ENCODE measurements around the gene UQCRQ. TPM values are rescaled to one million over a fixed set of nuclear protein-coding genes. Genes with fewer than 3 reads are reported as not detected.
"Not testable (repeated sequence)": the region's sequence is repeated elsewhere in the genome, so short reads cannot be mapped to it uniquely, and the experiment has no call there.

Gene UQCRQ
- total RNA-seq, 2 experiments from 2014 or later: 299 to 537 TPM

GRCh38 chr5:132850066-132850465 lies 16.4 kb upstream of the UQCRQ start:
- H3K9me3 Mint-ChIP-seq (ENCODE audit: low read depth): no peaks in the 10 kb centered on the region
- H3K4me3 Mint-ChIP-seq: no peak overlapping the region
- ChIA-PET POLR2A (no interaction called here), CTCF (interaction anchor here (1.0 to 1.4 kb wide), 3 partner anchors 12 to 29 kb away, joined by 3 to 4 read pairs (median 3); no protein-coding TSS in a partner anchor)
- intact Hi-C loops (cut with DNase I, micrococcal nuclease): no loop called here
- no peak overlapping the region for H3K27ac Mint-ChIP-seq
- no peaks in the 10 kb centered on the region for H3K4me1 Mint-ChIP-seq
- ATAC-seq: no peak
- DNase-seq: no peak
- peaks cover 2% of the 10 kb centered on the region for H3K27me3 Mint-ChIP-seq
- H3K36me3 Mint-ChIP-seq (ENCODE audit: low read depth): no peaks in the 10 kb centered on the region

GRCh38 chr5:132853323-132853722 lies 13.1 kb upstream of the UQCRQ start:
- no peaks in the 10 kb centered on the region for H3K9me3 Mint-ChIP-seq (ENCODE audit: low read depth)
- H3K4me3 Mint-ChIP-seq: no peak overlapping the region
- H3K27me3 Mint-ChIP-seq: peaks cover 4% of the 10 kb centered on the region
- ChIA-PET CTCF (interaction anchor here (0.9 to 1.6 kb wide), 4 partner anchors 9 to 33 kb away, joined by 3 to 6 read pairs (median 4); no protein-coding TSS in a partner anchor), POLR2A (no interaction called here)
- H3K36me3 Mint-ChIP-seq (ENCODE audit: low read depth): no peaks in the 10 kb centered on the region
- no peak overlapping the region for H3K27ac Mint-ChIP-seq
- ATAC-seq (no peak), DNase-seq (no peak)
- intact Hi-C loops (cut with DNase I, micrococcal nuclease): no loop called here
- no peaks in the 10 kb centered on the region for H3K4me1 Mint-ChIP-seq

- ChIA-PET CTCF (interaction anchor here (0.7 to 1.6 kb wide), 6 partner anchors 9 to 509 kb away, joined by 3 to 6 read pairs (median 4); no protein-coding TSS in a partner anchor), POLR2A (no interaction called here)
- no peaks in the 10 kb centered on the region for H3K36me3 Mint-ChIP-seq (ENCODE audit: low read depth)
- H3K27ac Mint-ChIP-seq: no peak overlapping the region
- no peaks in the 10 kb centered on the region for H3K9me3 Mint-ChIP-seq (ENCODE audit: low read depth)
- H3K4me3 Mint-ChIP-seq: no peak overlapping the region
- H3K4me1 Mint-ChIP-seq: no peaks in the 10 kb centered on the region
- peaks cover 4% of the 10 kb centered on the region for H3K27me3 Mint-ChIP-seq
- intact Hi-C loops (cut with DNase I, micrococcal nuclease): no loop called here
- ATAC-seq: no peak
- DNase-seq: no peak
Measured at GRCh38 chr5:132853790-132854189, 12.7 kb upstream of the UQCRQ start.

GRCh38 chr5:132854301-132854700 lies 12.1 kb upstream of the UQCRQ start:
- ChIA-PET CTCF (interaction anchor here (0.7 to 1.6 kb wide), 7 partner anchors 8 to 510 kb away, joined by 3 to 6 read pairs (median 3); no protein-coding TSS in a partner anchor), POLR2A (no interaction called here)
- Mint-ChIP-seq H3K9me3 (ENCODE audit: low read depth) (no peaks in the 10 kb centered on the region), H3K27me3 (peaks cover 4% of the 10 kb centered on the region), H3K27ac (no peak overlapping the region), H3K4me1 (no peaks in the 10 kb centered on the region), H3K4me3 (no peak overlapping the region), H3K36me3 (ENCODE audit: low read depth) (no peaks in the 10 kb centered on the region)
- DNase-seq (no peak), ATAC-seq (no peak)
- intact Hi-C loops (cut with DNase I, micrococcal nuclease): no loop called here

- POLR2A ChIA-PET; H3K27ac Mint-ChIP-seq; H3K27me3 Mint-ChIP-seq; H3K9me3 Mint-ChIP-seq (ENCODE audit: low read depth); H3K36me3 Mint-ChIP-seq (ENCODE audit: low read depth); H3K4me1 Mint-ChIP-seq; intact Hi-C loops (cut with DNase I, micrococcal nuclease); H3K4me3 Mint-ChIP-seq; ATAC-seq; DNase-seq: not testable (repeated sequence)
- CTCF ChIA-PET: interaction anchor here (0.6 to 1.6 kb wide), 5 partner anchors 9 to 354 kb away, joined by 3 to 6 read pairs (median 3); no protein-coding TSS in a partner anchor
Measured at GRCh38 chr5:132854992-132855391, 11.4 kb upstream of the UQCRQ start.

- ChIA-PET POLR2A (no interaction called here), CTCF (no interaction called here)
- no peak for ATAC-seq
- Mint-ChIP-seq H3K4me1 (peaks cover 2% of the 10 kb centered on the region), H3K27me3 (peaks cover 2% of the 10 kb centered on the region), H3K27ac (no peak overlapping the region), H3K9me3 (ENCODE audit: low read depth) (no peaks in the 10 kb centered on the region), H3K36me3 (ENCODE audit: low read depth) (no peaks in the 10 kb centered on the region), H3K4me3 (no peak overlapping the region)
- no peak for DNase-seq
- intact Hi-C loops (cut with DNase I, micrococcal nuclease): no loop called here
Measured at GRCh38 chr5:132856011-132856410, 10.4 kb upstream of the UQCRQ start.

- CTCF ChIA-PET: interaction anchor here (0.8 to 1.3 kb wide), 2 partner anchors 9 to 334 kb away, joined by 3 read pairs; no protein-coding TSS in a partner anchor
- H3K9me3 Mint-ChIP-seq (ENCODE audit: low read depth): no peaks in the 10 kb centered on the region
- POLR2A ChIA-PET: no interaction called here
- intact Hi-C loops (cut with DNase I, micrococcal nuclease): loop anchor here in 1 of 2 experiments (10.0 kb wide), 1 partner anchor 1225 kb away; the partner anchor contains the start of gene RAPGEF6
- DNase-seq (no peak), ATAC-seq (no peak)
- peaks cover 2% of the 10 kb centered on the region for H3K27me3 Mint-ChIP-seq
- no peak overlapping the region for H3K4me3 Mint-ChIP-seq
- H3K4me1 Mint-ChIP-seq: peaks cover 2% of the 10 kb centered on the region
- H3K36me3 Mint-ChIP-seq (ENCODE audit: low read depth): no peaks in the 10 kb centered on the region
- H3K27ac Mint-ChIP-seq: no peak overlapping the region
Measured at GRCh38 chr5:132859889-132860437, 6.5 kb upstream of the UQCRQ start.

- ATAC-seq (no peak), DNase-seq (no peak)
- Mint-ChIP-seq H3K36me3 (ENCODE audit: low read depth) (no peaks in the 10 kb centered on the region), H3K27ac (no peak overlapping the region), H3K9me3 (ENCODE audit: low read depth) (no peaks in the 10 kb centered on the region), H3K4me1 (peaks cover 7% of the 10 kb centered on the region), H3K4me3 (no peak overlapping the region), H3K27me3 (peaks cover 2% of the 10 kb centered on the region)
- ChIA-PET POLR2A (no interaction called here), CTCF (interaction anchor here (0.9 to 1.2 kb wide), 3 partner anchors 9 to 31 kb away, joined by 3 to 6 read pairs (median 4); partner anchors contain the start of gene SHROOM1)
- intact Hi-C loops (cut with DNase I, micrococcal nuclease): loop anchor here in 1 of 2 experiments (10.0 kb wide), 1 partner anchor 1226 kb away; the partner anchor contains the start of gene RAPGEF6
Measured at GRCh38 chr5:132860742-132861141, 5.7 kb upstream of the UQCRQ start.

GRCh38 chr5:132865668-132866341 lies 637 bp upstream of the UQCRQ start:
- peak; percentile 30 for ATAC-seq
- H3K27me3 Mint-ChIP-seq: no peaks in the 10 kb centered on the region

GRCh38 chr5:132867046-132867451 lies 607 bp downstream of the UQCRQ start:
- POLR2A ChIA-PET: interaction anchor here (0.6 to 1.9 kb wide), 6 partner anchors 10 to 1356 kb away, joined by 3 to 4 read pairs (median 3); partner anchors contain the start of gene RAD50
- H3K4me1 Mint-ChIP-seq: peaks cover 26% of the 10 kb centered on the region
- H3K27me3 Mint-ChIP-seq: no peaks in the 10 kb centered on the region
- no peak for ATAC-seq
- H3K36me3 Mint-ChIP-seq (ENCODE audit: low read depth): peaks cover 42% of the 10 kb centered on the region
- CTCF ChIA-PET: interaction anchor here (0.6 to 2.7 kb wide), 5 partner anchors 16 to 492 kb away, joined by 3 to 5 read pairs (median 3); partner anchors contain the start of gene SHROOM1
- DNase-seq: no peak
- no peaks in the 10 kb centered on the region for H3K9me3 Mint-ChIP-seq (ENCODE audit: low read depth)
- peak overlapping the region; percentile 100 for H3K27ac Mint-ChIP-seq
- intact Hi-C loops (cut with DNase I, micrococcal nuclease): loop anchor here (2.0 to 10.0 kb wide), 3 partner anchors 184 to 1232 kb away; partner anchors contain the start of genes RAPGEF6 (in 1 of the 2) and SLC22A4 (in 1 of the 2)
- peak overlapping the region; percentile 99 for H3K4me3 Mint-ChIP-seq

More at GRCh38 chr5:132865668-132866341, 637 bp upstream of the UQCRQ start:
- Mint-ChIP-seq H3K9me3 (ENCODE audit: low read depth) (no peaks in the 10 kb centered on the region), H3K4me1 (peaks cover 26% of the 10 kb centered on the region), H3K36me3 (ENCODE audit: low read depth) (peaks cover 31% of the 10 kb centered on the region), H3K27ac (peak overlapping the region; percentile 100), H3K4me3 (peak overlapping the region; percentile 99)
- ChIA-PET POLR2A (interaction anchor here (0.5 to 1.9 kb wide), 4 partner anchors 46 to 309 kb away, joined by 3 to 5 read pairs (median 4); partner anchors contain the start of genes RAD50 and SOWAHA), CTCF (interaction anchor here (1.0 to 2.7 kb wide), 4 partner anchors 17 to 128 kb away, joined by 3 to 5 read pairs (median 4); partner anchors contain the start of genes KIF3A and SHROOM1)
- no peak for DNase-seq
- intact Hi-C loops (cut with DNase I, micrococcal nuclease): loop anchor here (1.0 to 10.0 kb wide), 10 partner anchors 36 to 1231 kb away; partner anchors contain the start of genes AFF4 (in 2 of the 2), SHROOM1 (in 2 of the 2), C5orf15 (in 1 of the 2) and KIF3A (in 1 of the 2)

- ChIA-PET CTCF (interaction anchor here (0.6 to 1.4 kb wide), 5 partner anchors 9 to 219 kb away, joined by 3 to 7 read pairs (median 3); no protein-coding TSS in a partner anchor), POLR2A (interaction anchor here (0.7 kb wide), 1 partner anchor 37 kb away, joined by 3 read pairs; no protein-coding TSS in a partner anchor)
- intact Hi-C loops (cut with DNase I, micrococcal nuclease): loop anchor here in 1 of 2 experiments (5.0 to 10.0 kb wide), 2 partner anchors 576 to 1234 kb away; partner anchors contain the start of genes RAPGEF6 and SLC22A4
- ATAC-seq (no peak), DNase-seq (no peak)
- no peaks in the 10 kb centered on the region for H3K9me3 Mint-ChIP-seq (ENCODE audit: low read depth)
- H3K36me3 Mint-ChIP-seq (ENCODE audit: low read depth): peaks cover 50% of the 10 kb centered on the region
- H3K27ac Mint-ChIP-seq: peak overlapping the region; percentile 55
- peak overlapping the region; percentile 24 for H3K4me3 Mint-ChIP-seq
- H3K27me3 Mint-ChIP-seq: no peaks in the 10 kb centered on the region
- peaks cover 26% of the 10 kb centered on the region for H3K4me1 Mint-ChIP-seq
Measured at GRCh38 chr5:132868754-132869153, 2.3 kb downstream of the UQCRQ start.
